Esophagus (tissue), 2 donors: Measurements from ENCODE around the gene ZNF697. TPM values are rescaled to one million over a fixed set of nuclear protein-coding genes. Genes with fewer than 3 reads are reported as not detected.
"Not testable (repeated sequence)": the region's sequence is repeated elsewhere in the genome, so short reads cannot be mapped to it uniquely, and the experiment has no call there.

Source experiments
- H3K27ac ChIP-seq, 2 donors: one replicate each; pipeline ENCODE4 v1.5.1; 2013; ENCODE audit warnings: low read depth in 2 of 2, mild to moderate bottlenecking in 2 of 2, inconsistent platforms in 1 of 2, low read length in 1 of 2, moderate library complexity in 1 of 2
- H3K27me3 ChIP-seq, 2 donors: one replicate each; pipeline ENCODE4 v1.6.1; 2013; ENCODE audit warnings: low read length in 2 of 2, control low read depth in 1 of 2, mild to moderate bottlenecking in 1 of 2; ENCODE audit not compliant: insufficient read depth in 2 of 2, control insufficient read depth in 1 of 2
- H3K36me3 ChIP-seq, 2 donors: one replicate each; pipeline ENCODE4 v1.6.1; 2013; ENCODE audit warnings: low read length in 1 of 2; ENCODE audit not compliant: control insufficient read depth in 2 of 2, insufficient read depth in 2 of 2
- H3K4me1 ChIP-seq, 2 donors: one replicate each; pipeline ENCODE4 v1.6.1; 2013; ENCODE audit warnings: low read length in 1 of 2; ENCODE audit not compliant: control insufficient read depth in 2 of 2, insufficient read depth in 2 of 2
- H3K4me3 ChIP-seq, 2 donors: one replicate each; pipeline ENCODE4 v1.5.1; 2013; ENCODE audit warnings: low read length in 2 of 2, mild to moderate bottlenecking in 2 of 2, low read depth in 1 of 2, moderate library complexity in 1 of 2
- H3K9me3 ChIP-seq, 2 donors: one replicate each; pipeline ENCODE4 v1.6.1; 2013; ENCODE audit warnings: mild to moderate bottlenecking in 2 of 2, low read depth in 1 of 2, low read length in 1 of 2, moderate library complexity in 1 of 2; ENCODE audit not compliant: control insufficient read depth in 2 of 2, insufficient read depth in 1 of 2
- WGBS, 2 donors: extraction: QIAGEN DNeasy Blood & Tissue Kit; methylation state at CpG; one replicate each; pipeline ENCODE4 v1.1.7; 2013; 5-methylcytosine and 5-hydroxymethylcytosine counted together
- polyA plus RNA-seq, 2 donors: library from polyadenylated mRNA; stranded (reverse); fragments of 200-250 nt; gene quantifications; one replicate each; pipeline ENCODE4 v1.2.3, GENCODE V29; 2013
- donor health status: healthy with polysubstance abuse.
- donor health status: Bipolar disorder and iron deficiency.

The ZNF697 gene
- polyA plus RNA-seq, 2 donors: 0.26 to 0.40 TPM

DNA sequence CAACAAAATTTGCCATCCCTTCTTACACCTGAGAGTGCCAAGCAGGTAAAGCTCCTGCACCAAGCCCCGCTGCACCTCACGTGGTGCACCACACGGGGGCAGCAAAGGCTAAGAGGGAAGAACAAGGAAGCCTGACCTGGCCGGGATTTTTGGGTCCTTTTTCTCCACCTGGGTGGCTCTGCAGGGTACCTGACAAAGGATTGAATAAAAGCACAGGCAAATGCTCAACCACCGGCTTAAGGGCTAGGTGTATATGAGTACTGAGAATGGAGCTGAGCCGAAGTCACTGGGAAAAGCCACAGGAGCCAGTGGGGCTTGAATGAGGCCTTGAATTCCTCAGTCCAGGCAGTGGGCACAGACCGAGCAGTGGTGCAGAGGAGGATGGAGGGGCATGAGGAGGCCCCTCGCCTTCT is 36.4 kb downstream of the ZNF697 start:
- WGBS, 2 donors: 14 to 18% methylated on average over 8 of the region's 8 CpGs
- Histone ChIP-seq H3K4me1 (peaks cover 0 to 3% of the 10 kb centered on the region in 2 donors), H3K36me3 (no peaks in the 10 kb centered on the region), H3K27me3 (no peaks in the 10 kb centered on the region), H3K9me3 (no peaks in the 10 kb centered on the region), H3K27ac (no peak overlapping the region), H3K4me3 (no peak overlapping the region)

DNA sequence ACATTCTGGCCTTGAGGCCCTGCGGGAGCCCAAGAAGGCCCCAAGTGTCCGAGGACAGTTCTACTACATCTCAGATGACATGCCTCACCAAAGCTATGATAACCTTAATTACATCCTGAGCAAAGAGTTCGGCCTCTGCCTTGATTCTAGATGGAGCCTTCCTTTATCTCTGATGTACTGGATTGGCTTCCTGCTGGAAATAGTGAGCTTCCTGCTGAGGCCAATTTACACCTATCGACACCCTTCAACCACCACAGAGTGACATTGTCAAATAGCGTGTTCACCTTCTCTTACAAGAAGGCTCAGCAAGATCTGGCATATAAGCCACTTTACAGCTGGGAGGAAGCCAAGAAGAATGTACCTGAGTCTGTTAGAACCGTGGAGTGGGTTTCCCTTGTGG is 39.2 kb downstream of the ZNF697 start:
- H3K9me3 ChIP-seq, H3K4me1 ChIP-seq, H3K36me3 ChIP-seq, H3K27ac ChIP-seq, H3K4me3 ChIP-seq, H3K27me3 ChIP-seq: not testable (repeated sequence)
- 85 to 86% methylated on average over 6 of the region's 6 CpGs for WGBS, 2 donors

DNA sequence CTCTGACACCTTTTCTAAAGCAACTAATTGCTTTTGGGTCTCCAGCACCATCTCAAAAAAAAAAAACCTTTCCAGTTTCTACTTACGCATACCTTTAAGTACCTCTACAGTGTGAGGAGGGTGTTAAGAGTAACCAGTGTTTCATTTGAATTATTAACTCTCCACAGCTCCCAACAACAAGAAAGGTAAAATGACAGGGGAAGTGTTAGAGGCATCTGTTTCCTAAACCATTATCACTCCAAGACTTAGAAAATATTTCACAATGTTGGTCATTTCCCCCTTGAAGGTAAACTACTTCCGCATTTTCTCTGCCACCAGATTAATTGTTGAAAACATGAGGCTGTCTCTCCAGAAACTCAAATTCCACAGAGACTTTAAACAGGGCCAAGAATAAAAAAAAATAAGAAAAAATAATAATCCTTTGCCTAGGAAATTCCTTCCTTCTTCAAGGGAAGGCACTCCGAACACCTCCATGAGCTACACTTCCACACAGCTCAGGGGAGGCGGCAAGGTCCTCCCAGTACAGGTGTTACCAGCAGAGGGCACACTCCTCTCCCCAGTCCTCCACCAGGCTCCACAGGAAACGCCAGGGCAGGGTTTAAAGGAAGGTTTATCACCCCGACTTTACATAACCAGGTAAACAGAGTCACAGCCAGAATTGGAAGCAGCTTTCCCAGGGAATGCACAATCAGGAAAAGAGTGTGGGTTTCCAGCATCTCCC is 40.8 kb downstream of the ZNF697 start:
- whole genome bisulfite sequencing, 2 donors: 89 to 92% methylated on average over 3 to 4 of the region's 6 CpGs

DNA sequence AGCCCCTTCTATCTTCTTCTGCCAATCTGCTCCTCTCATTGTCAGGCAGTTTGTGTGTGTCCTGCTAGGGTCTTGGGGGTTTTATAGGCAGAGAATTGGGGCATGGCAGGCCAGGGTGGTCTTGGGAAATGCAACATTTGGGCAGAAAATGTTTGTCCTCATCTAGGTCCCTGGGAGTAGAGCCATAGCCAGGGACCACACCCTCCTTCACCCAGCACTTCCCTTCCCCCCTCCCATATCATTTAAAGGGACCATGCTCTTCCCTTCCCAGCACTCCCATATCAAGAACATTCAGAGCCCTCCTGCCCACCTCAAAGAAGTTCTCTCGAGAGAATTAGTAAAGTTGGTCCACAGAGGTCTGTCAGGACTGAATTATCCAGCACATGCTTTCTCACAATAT is 41.7 kb downstream of the ZNF697 start:
- Histone ChIP-seq H3K4me1 (no peaks in the 10 kb centered on the region), H3K4me3 (no peak overlapping the region), H3K27me3 (no peaks in the 10 kb centered on the region), H3K9me3 (no peaks in the 10 kb centered on the region), H3K36me3 (no peaks in the 10 kb centered on the region), H3K27ac (no peak overlapping the region)
- 89 to 95% methylated on average over 1 of the region's 1 CpG for WGBS, 2 donors

More for the DNA sequence above, 40.8 kb downstream of the ZNF697 start:
- not testable (repeated sequence) for H3K4me3 ChIP-seq, H3K27me3 ChIP-seq, H3K9me3 ChIP-seq, H3K36me3 ChIP-seq, H3K27ac ChIP-seq, H3K4me1 ChIP-seq

DNA sequence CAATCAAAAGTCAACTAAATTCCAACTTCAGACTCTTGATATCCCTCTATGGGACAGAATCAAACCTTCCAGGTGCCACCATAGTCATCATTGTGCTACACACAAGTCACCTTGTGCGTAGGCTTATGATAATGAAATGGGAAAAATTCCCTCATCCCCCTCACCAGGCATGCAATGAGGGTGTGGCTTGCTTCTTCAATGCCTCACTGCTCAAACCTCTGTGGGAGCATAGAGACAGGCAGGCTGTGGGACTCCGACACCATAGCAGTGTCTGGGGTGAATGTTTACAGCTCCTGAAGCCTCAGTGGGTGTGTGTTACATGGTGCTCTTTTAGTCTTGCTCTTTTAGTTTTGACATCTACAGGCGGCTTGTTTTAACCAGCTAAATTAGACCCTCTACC is 42.4 kb downstream of the ZNF697 start:
- 95 to 96% methylated on average over 3 of the region's 3 CpGs for WGBS, 2 donors
- Histone ChIP-seq H3K36me3 (no peaks in the 10 kb centered on the region), H3K27me3 (no peaks in the 10 kb centered on the region), H3K27ac (no peak overlapping the region), H3K4me1 (no peaks in the 10 kb centered on the region), H3K9me3 (no peaks in the 10 kb centered on the region), H3K4me3 (no peak overlapping the region)

DNA sequence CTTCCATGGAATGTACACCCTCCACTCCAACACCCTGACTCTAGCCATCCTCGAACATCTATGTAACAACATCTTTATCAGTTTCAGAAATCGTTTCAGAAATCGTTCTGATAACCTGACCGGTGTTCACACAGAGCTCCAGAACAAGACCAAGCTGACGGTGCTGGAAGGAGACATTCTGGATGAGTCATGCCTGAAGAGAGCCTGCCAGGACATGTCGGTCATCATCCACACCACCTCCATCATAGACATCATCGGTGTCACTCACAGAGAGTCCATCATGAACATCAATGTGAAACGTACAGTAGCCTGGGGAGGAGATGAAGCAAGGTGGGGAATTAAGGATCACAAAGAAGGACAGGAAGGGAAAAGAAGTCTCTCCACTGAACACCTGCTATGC is 43.0 kb downstream of the ZNF697 start:
- H3K27ac ChIP-seq, H3K4me3 ChIP-seq, H3K36me3 ChIP-seq, H3K9me3 ChIP-seq, H3K27me3 ChIP-seq, H3K4me1 ChIP-seq: not testable (repeated sequence)
- 66 to 78% methylated on average over 8 of the region's 8 CpGs for WGBS, 2 donors

DNA sequence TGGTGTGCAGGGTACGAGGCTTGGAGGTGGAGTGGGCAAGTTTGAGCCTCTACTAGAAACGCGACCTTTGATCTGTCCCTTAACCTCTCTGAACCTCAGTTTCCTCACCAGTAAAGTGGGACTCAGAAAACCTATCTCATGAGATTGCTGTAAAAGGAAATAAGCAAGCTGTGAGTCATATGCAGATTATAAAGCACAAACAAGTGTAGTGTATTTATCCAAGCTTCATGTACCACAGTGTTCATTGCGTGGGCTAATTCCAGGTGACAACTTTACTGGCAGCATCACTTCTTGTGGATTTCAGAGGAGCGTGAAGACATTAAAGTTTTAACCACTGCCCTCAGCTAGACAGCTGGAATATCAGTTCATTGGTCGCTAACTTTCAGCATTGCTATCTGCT is 44.4 kb downstream of the ZNF697 start:
- Histone ChIP-seq H3K36me3 (no peaks in the 10 kb centered on the region), H3K4me1 (no peaks in the 10 kb centered on the region), H3K27me3 (no peaks in the 10 kb centered on the region), H3K27ac (no peak overlapping the region), H3K9me3 (no peaks in the 10 kb centered on the region), H3K4me3 (no peak overlapping the region)
- WGBS, 2 donors: 86 to 88% methylated on average over 6 of the region's 6 CpGs

DNA sequence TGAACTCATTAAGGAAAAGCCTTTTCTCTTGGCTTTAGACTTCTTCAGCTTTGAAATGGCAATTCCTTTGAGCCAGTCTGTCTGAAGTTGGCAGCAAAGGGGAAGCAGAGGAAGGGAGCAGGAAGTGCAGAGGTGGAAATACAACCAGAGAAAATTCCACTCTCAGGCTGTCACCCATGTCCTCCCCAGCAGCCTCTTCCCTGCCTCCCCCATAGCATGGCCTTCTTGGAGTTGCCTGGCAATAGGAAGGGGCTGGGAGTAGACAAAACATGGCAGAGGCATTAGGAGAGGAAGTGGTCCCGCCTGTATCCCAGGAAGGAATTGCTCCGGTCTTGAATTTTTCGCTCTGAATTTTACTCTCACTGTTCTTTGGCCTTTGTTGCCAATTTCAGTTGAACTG is 44.8 kb downstream of the ZNF697 start:
- not testable (repeated sequence) for H3K9me3 ChIP-seq, H3K4me3 ChIP-seq, H3K36me3 ChIP-seq, H3K27ac ChIP-seq, H3K4me1 ChIP-seq, H3K27me3 ChIP-seq
- WGBS, 2 donors: 80 to 84% methylated on average over 3 of the region's 3 CpGs

DNA sequence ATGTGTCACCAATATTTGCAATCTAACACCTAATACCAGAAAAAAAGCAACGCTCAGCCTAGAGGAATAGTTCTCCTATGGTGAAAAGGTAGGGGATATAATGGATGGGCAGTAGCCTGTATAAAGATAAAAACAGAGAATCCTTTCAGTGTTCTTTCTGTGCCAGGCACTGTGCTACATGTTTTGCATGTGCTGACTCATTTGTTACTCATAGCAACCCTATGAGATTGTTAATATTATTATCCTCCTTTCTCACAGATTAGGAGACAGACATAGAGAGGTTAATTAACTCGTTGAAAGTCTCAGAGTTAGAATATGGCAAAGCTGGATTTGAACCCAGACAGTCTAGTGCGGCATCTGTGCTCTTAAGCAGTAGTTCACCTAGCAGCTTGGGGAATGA is 45.3 kb downstream of the ZNF697 start:
- not testable (repeated sequence) for H3K4me1 ChIP-seq, H3K27me3 ChIP-seq, H3K9me3 ChIP-seq, H3K36me3 ChIP-seq, H3K4me3 ChIP-seq, H3K27ac ChIP-seq
- 73 to 74% methylated on average over 3 of the region's 3 CpGs for WGBS, 2 donors

DNA sequence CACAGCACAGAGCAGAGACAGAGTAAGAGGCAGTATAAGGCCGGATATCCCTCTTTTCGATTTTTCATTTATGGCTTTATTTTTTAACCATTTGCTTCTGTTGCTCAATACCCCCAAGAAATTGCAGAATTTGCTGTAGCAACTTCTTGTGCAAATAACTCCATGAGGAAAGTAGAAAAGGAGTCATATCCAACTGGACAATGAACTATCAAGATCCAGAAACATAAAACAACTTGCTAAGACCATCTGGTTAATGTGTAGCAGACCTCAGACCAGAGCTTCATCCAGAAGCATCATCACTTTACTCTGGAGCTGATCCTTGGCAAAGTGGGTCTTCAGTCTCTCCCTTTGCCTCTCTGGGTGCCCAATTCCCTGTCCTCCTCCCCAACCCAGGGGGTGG is 45.9 kb downstream of the ZNF697 start:
- Histone ChIP-seq H3K9me3 (no peaks in the 10 kb centered on the region), H3K4me1 (no peaks in the 10 kb centered on the region), H3K27me3 (no peaks in the 10 kb centered on the region), H3K27ac (no peak overlapping the region), H3K4me3 (no peak overlapping the region), H3K36me3 (no peaks in the 10 kb centered on the region)
- 87 to 94% methylated on average over 2 of the region's 2 CpGs for WGBS, 2 donors
